Kidney (tissue), 14 donors: ENCODE measurements around the gene TEX14. TPM values are rescaled to one million over a fixed set of nuclear protein-coding genes. Genes with fewer than 3 reads are reported as not detected.
A peak's percentile ranks its signal among the peaks of the same experiment; 100 is the strongest.

Experiments
- DNase-seq, 5 donors: peaks; one replicate each; pipeline ENCODE4 v3.0.0-alpha.2; 2013 to 2020
- FAIRE-seq: peaks from 2 replicates; lab custom pipeline; 2012; peaks lifted over from hg19 to GRCh38; lab: Jason Lieb, UNC
- H3K27ac ChIP-seq, 2 donors: one replicate each; pipeline ENCODE4 v1.7.0; 2013; ENCODE audit warnings: low read depth in 2 of 2, low read length in 2 of 2, inconsistent platforms in 1 of 2
- H3K27me3 ChIP-seq: one replicate; pipeline ENCODE4 v1.7.1; 2013; ENCODE audit warnings: low read length, inconsistent platforms; ENCODE audit not compliant: control insufficient read depth, insufficient read depth
- H3K36me3 ChIP-seq, 3 donors: one replicate each; pipeline versions ENCODE4 v1.7.0 to v1.7.1; 2013; ENCODE audit warnings: low read length in 3 of 3, control low read depth in 1 of 3, inconsistent platforms in 1 of 3; ENCODE audit not compliant: insufficient read depth in 3 of 3, control insufficient read depth in 2 of 3
- H3K4me1 ChIP-seq, 3 donors: one replicate each; pipeline versions ENCODE4 v1.7.0 to v1.7.1; 2013; ENCODE audit warnings: low read length in 3 of 3, inconsistent platforms in 1 of 3, low read depth in 1 of 3; ENCODE audit not compliant: control insufficient read depth in 2 of 3, insufficient read depth in 2 of 3
- H3K4me3 ChIP-seq, 3 donors: one replicate each; pipeline versions ENCODE4 v1.7.0 to v1.8.1; 2013; ENCODE audit warnings: low read length in 3 of 3, control low read depth in 1 of 3, inconsistent platforms in 1 of 3
- H3K9ac ChIP-seq, 3 donors: one replicate each; pipeline versions ENCODE4 v1.7.0 to v1.7.1; 2013; ENCODE audit warnings: low read length in 3 of 3, control low read depth in 1 of 3, inconsistent platforms in 1 of 3
- H3K9me3 ChIP-seq, 3 donors: one replicate each; pipeline versions ENCODE4 v1.7.0 to v1.7.1; 2013; ENCODE audit warnings: low read length in 3 of 3, control low read depth in 1 of 3, inconsistent platforms in 1 of 3; ENCODE audit not compliant: control insufficient read depth in 2 of 3, insufficient read depth in 1 of 3
- intact Hi-C: fragments of 100-400 bp; cut with DNase I; formaldehyde crosslinking; loops from one replicate; pipeline ENCODE4 v1.11.1; 2022
- polyA plus RNA-seq: library from polyadenylated mRNA; stranded (reverse); fragments of 350-450 nt; fragmentation: Illumina TruSeq; extraction: RNeasy Lipid Tissue Mini Kit (QIAGEN cat#74804); gene quantifications from one replicate; pipeline ENCODE4 v1.2.3, GENCODE V29; 2014; ENCODE audit warnings: low read depth, low replicate concordance; ENCODE audit not compliant: insufficient read depth
- total RNA-seq: library from RNA; stranded (reverse); fragmentation: NEBNext Ultra II Directional; extraction: Animal tissue kit (Norgen Biotek cat#: 25700); gene quantifications from one replicate; pipeline ENCODE4 v1.2.1, GENCODE V29; 2021
- TF ChIP-seq, protein P1 (sequence below): IDR thresholded peaks from 3 replicates; pipeline ENCODE4 v1.5.1; 2012; ENCODE audit warnings: mild to moderate bottlenecking, moderate library complexity, borderline replicate concordance; ENCODE audit not compliant: insufficient read depth; ENCODE audit errors: extremely low read depth
- donor health status: control.
- donor health status: control.
- donor health status: control.
- donor health status: control.
- donor health status: control.
- donor health status: DM: yes; HTN: yes; CAD: no.
- donor health status: Normal renal cell carcinoma (clear cell type).

TEX14 gene
- total and polyA plus RNA-seq, 2 donors from 2014 or later: 0.09 to 0.22 TPM

DNA sequence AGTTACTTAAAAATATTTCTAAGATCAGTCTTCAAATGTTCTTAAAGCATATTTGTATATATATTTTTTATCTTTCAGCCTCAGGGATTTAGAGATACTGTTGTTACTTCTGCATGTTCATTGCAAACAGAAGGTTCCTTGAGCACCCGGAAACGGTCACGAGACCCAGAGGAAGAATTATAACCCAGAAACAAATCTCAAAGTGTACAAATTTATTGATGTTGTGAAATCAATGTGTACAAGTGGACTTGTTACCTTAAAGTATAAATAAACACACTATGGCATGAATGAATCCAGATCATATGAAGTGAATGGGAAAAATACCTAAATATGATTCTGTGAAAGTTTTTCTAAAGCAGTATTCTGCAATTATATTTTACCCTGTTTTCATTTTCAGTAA lies 42.2 kb upstream of the TEX14 start:
- no peak overlapping the region for H3K27ac ChIP-seq
- H3K4me1 ChIP-seq: no peaks in the 10 kb centered on the region
- no peaks in the 10 kb centered on the region for H3K36me3 ChIP-seq
- H3K27me3 ChIP-seq: no peaks in the 10 kb centered on the region
- H3K9ac ChIP-seq: no peak overlapping the region
- no peaks in the 10 kb centered on the region for H3K9me3 ChIP-seq
- intact Hi-C loops: no loop called here
- TF ChIP-seq, protein P1, sequence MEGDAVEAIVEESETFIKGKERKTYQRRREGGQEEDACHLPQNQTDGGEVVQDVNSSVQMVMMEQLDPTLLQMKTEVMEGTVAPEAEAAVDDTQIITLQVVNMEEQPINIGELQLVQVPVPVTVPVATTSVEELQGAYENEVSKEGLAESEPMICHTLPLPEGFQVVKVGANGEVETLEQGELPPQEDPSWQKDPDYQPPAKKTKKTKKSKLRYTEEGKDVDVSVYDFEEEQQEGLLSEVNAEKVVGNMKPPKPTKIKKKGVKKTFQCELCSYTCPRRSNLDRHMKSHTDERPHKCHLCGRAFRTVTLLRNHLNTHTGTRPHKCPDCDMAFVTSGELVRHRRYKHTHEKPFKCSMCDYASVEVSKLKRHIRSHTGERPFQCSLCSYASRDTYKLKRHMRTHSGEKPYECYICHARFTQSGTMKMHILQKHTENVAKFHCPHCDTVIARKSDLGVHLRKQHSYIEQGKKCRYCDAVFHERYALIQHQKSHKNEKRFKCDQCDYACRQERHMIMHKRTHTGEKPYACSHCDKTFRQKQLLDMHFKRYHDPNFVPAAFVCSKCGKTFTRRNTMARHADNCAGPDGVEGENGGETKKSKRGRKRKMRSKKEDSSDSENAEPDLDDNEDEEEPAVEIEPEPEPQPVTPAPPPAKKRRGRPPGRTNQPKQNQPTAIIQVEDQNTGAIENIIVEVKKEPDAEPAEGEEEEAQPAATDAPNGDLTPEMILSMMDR: no peak
- H3K4me3 ChIP-seq: no peak overlapping the region
- no peak for FAIRE-seq
- no peak for DNase-seq

DNA sequence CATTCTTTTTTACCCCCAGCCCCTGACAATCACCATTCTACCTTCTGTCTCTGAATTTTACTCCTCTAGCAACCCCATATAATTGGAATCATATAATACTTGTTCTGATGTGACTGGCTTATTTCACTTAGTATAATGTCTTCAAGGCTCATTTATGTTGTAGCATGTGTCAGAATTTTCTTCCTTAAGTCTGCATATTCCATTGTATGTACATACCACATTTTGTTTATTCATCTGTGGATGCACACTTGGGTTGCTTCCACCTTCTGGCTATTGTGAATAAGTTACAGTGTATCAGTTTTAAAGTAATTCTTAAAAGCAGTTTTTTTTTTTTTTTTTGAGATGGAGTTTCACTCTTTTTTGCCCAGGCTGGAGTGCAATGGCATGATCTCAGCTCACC lies 39.1 kb upstream of the TEX14 start:
- no peaks in the 10 kb centered on the region for H3K36me3 ChIP-seq
- H3K27ac ChIP-seq: no peak overlapping the region
- DNase-seq (no peak), FAIRE-seq (no peak)
- intact Hi-C loops: no loop called here
- TF ChIP-seq, protein P1: no peak
- no peaks in the 10 kb centered on the region for H3K9me3 ChIP-seq
- H3K9ac ChIP-seq: no peak overlapping the region
- H3K27me3 ChIP-seq: no peaks in the 10 kb centered on the region
- no peaks in the 10 kb centered on the region for H3K4me1 ChIP-seq
- no peak overlapping the region for H3K4me3 ChIP-seq

DNA sequence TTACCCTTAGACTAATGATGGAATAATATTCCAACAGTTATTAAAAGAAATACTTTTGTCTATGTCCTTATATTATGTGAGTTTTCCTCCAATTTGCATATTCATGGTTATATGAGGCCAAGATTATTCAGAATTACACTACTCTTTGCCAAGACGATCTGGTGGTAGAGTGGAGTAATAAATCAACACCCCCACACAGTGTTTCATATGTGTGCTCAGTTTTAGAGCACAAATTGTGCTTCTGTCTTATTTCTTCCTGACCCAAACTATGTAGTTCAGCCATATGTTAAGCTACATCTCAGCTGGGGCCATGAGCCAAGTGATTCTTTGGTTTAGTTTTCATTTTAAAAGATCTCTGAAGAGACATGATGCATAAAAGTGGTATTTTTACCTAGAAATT lies 37.0 kb upstream of the TEX14 start:
- no peak overlapping the region for H3K27ac ChIP-seq
- no peak overlapping the region for H3K4me3 ChIP-seq
- H3K27me3 ChIP-seq: no peaks in the 10 kb centered on the region
- intact Hi-C loops: no loop called here
- H3K4me1 ChIP-seq: no peaks in the 10 kb centered on the region
- no peaks in the 10 kb centered on the region for H3K36me3 ChIP-seq
- TF ChIP-seq, protein P1: no peak
- peak in 1 of 5 donors; percentile 1 for DNase-seq
- H3K9me3 ChIP-seq: no peaks in the 10 kb centered on the region
- FAIRE-seq: no peak
- no peak overlapping the region for H3K9ac ChIP-seq

DNA sequence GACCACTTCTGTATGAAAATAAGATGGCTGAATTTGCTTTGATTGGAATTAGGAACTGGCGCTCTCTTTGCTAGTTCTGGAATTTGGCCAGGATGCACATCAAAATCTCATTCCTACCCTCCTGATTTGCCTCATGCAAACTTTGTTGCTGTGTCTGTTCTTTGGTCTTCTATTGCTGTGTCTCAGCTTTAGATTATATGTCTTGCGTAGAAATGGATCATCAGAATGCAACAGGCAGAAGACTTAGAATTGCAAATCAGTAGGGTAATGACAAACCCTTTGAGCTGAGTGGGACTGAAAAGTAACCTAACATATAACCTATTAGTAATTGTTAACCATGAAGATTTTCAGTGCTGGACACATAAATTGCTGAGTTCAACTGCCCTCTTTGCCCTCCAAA lies 30.9 kb upstream of the TEX14 start:
- DNase-seq: no peak
- intact Hi-C loops: no loop called here
- no peaks in the 10 kb centered on the region for H3K9me3 ChIP-seq
- H3K4me1 ChIP-seq: no peaks in the 10 kb centered on the region
- H3K9ac ChIP-seq: no peak overlapping the region
- H3K27ac ChIP-seq: no peak overlapping the region
- TF ChIP-seq, protein P1: no peak
- FAIRE-seq: no peak
- no peaks in the 10 kb centered on the region for H3K36me3 ChIP-seq
- H3K4me3 ChIP-seq: no peak overlapping the region
- no peaks in the 10 kb centered on the region for H3K27me3 ChIP-seq
